Esophagus muscularis mucosa (tissue), 4 donors: ENCODE results near the gene NIN. TPM values are rescaled to one million over a fixed set of nuclear protein-coding genes. Genes with fewer than 3 reads are reported as not detected.

Source experiments
- DNase-seq: peaks from one replicate; pipeline ENCODE4 v3.0.0-alpha.2; 2017; ENCODE audit errors: extremely low spot score
- H3K27ac ChIP-seq, 4 donors: fragments of 200-600 bp; sonication (generic); replicated peaks in 1 of 4; 1 replicate in 3 of 4; 2 replicates in 1 of 4; pipeline ENCODE4 v1.5.1; 2016 to 2019; ENCODE audit warnings: mild to moderate bottlenecking in 1 of 4
- H3K27me3 ChIP-seq, 4 donors: fragments of 200-600 bp; sonication (generic); one replicate each; pipeline versions ENCODE4 v1.5.1 to v1.6.0; 2016 to 2019
- H3K36me3 ChIP-seq, 4 donors: fragments of 200-600 bp; sonication (generic); one replicate each; pipeline ENCODE4 v1.5.1; 2016 to 2019
- H3K4me1 ChIP-seq, 4 donors: fragments of 200-600 bp; sonication (generic); one replicate each; pipeline ENCODE4 v1.5.1; 2016 to 2019
- H3K4me3 ChIP-seq, 4 donors: fragments of 200-600 bp; sonication (generic); 1 replicate in 2 of 4; 2 replicates in 2 of 4; pipeline ENCODE4 v1.5.1; 2016 to 2019; ENCODE audit warnings: mild to moderate bottlenecking in 4 of 4, moderate library complexity in 1 of 4
- H3K9me3 ChIP-seq, 4 donors: fragments of 200-600 bp; sonication (generic); 1 replicate in 3 of 4; 2 replicates in 1 of 4; pipeline ENCODE4 v1.5.1; 2016 to 2019
- EP300 ChIP-seq: sonication (generic); formaldehyde crosslinking; IDR thresholded peaks from one replicate; pipeline ENCODE4 v1.6.1; 2017; ENCODE audit warnings: antibody characterized with exemption
- POLR2A ChIP-seq: fragments of 450-650 bp; IDR thresholded peaks from one replicate; pipeline ENCODE4 v1.6.1; 2017; ENCODE audit warnings: antibody characterized with exemption, moderate library complexity, mild to moderate bottlenecking, low read depth
- POLR2AphosphoS5 ChIP-seq, 2 donors: sonication (generic); formaldehyde crosslinking; IDR thresholded peaks; one replicate each; pipeline ENCODE4 v1.6.1; 2017; ENCODE audit warnings: antibody characterized with exemption in 2 of 2
- WGBS: methylation state at CpG from one replicate; pipeline ENCODE4 v1.1.5; 2018; 5-methylcytosine and 5-hydroxymethylcytosine counted together
- intact Hi-C: fragments of 100-400 bp; cut with DNase I; formaldehyde crosslinking; loops from one replicate; pipeline ENCODE4 v1.15.1; 2023
- total RNA-seq, 4 donors: library from RNA; depleted of rRNA; stranded (reverse); fragments of >200 nt; gene quantifications; one replicate each; pipeline versions ENCODE4 v1.1.0 to v1.2.1, GENCODE V29; 2016
- TF ChIP-seq, protein P1 (sequence below), 3 experiments: fragments of 200-600 bp in 2 of 3; fragments of 450-650 bp in 1 of 3; sonication (generic) in 2 of 3; IDR thresholded peaks; one replicate each; pipeline ENCODE4 v1.5.1; 2017 to 2019; ENCODE audit warnings: antibody characterized with exemption in 3 of 3, mild to moderate bottlenecking in 2 of 3, moderate library complexity in 1 of 3

The NIN gene
- total RNA-seq, 4 donors from 2014 or later, result 26.2 to 38.8 (median 34.1) TPM

- TF ChIP-seq POLR2A, result no peak
- TF ChIP-seq POLR2AphosphoS5 (IDR thresholded peaks at IDR 0.05), result no peak
- no peak for TF ChIP-seq EP300
- TF ChIP-seq, protein P1, sequence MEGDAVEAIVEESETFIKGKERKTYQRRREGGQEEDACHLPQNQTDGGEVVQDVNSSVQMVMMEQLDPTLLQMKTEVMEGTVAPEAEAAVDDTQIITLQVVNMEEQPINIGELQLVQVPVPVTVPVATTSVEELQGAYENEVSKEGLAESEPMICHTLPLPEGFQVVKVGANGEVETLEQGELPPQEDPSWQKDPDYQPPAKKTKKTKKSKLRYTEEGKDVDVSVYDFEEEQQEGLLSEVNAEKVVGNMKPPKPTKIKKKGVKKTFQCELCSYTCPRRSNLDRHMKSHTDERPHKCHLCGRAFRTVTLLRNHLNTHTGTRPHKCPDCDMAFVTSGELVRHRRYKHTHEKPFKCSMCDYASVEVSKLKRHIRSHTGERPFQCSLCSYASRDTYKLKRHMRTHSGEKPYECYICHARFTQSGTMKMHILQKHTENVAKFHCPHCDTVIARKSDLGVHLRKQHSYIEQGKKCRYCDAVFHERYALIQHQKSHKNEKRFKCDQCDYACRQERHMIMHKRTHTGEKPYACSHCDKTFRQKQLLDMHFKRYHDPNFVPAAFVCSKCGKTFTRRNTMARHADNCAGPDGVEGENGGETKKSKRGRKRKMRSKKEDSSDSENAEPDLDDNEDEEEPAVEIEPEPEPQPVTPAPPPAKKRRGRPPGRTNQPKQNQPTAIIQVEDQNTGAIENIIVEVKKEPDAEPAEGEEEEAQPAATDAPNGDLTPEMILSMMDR (IDR thresholded peaks at IDR 0.05), result no peak
- peaks cover 0 to 4% (median 0%) of the 10 kb centered on the region in 4 donors for H3K4me1 ChIP-seq
- no peak overlapping the region for H3K4me3 ChIP-seq
- no peak for DNase-seq
- peaks cover 20 to 99% (median 62%) of the 10 kb centered on the region in 4 donors for H3K36me3 ChIP-seq
- no peaks in the 10 kb centered on the region for H3K9me3 ChIP-seq
- intact Hi-C loops, result no loop called here
- H3K27me3 ChIP-seq, result no peaks in the 10 kb centered on the region
- 80% methylated on average over 5 of the region's 5 CpGs for WGBS
- H3K27ac ChIP-seq, result no peak overlapping the region
Measured at GRCh38 chr14:50725761-50726160, 105.2 kb downstream of the NIN start.

DNA sequence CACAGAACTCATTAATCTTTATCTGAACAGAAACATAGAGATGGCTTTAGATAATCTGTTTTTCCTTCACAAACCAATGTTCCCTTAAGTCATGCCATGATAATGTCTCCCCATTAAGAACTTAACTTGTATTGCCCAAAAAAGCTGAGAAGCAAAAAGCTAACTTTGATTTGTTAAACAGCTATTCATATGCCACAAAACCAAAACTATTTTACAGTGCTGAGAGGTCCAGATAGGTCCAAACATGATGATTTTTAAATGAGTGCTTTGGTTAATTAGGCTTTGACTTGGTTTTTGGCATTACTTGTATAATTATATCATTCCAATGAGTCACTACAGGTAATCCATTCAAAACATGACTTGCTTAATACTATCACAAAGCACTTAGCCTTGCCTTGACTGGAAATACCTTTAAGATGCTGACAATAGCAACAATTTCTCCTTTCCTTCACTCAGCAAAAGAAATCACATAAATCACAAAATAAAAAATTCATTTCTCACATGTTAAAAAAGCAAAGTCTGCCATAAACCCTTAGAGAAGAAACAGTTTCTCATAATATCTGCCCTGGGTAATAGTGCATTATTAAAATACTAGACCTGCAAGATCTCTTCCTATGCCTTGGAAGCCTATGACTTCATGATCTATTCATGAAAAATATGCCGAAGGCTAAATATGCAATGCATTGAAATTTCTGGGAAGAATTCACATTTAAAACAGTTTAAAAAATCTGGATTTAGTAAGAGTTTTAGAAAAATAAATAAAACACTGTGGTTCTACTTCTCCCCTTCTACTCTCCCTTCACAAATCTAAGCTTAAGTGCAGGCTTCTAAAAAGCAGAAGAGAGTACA, 110.8 kb downstream of the NIN start:
- Histone ChIP-seq H3K36me3 (peaks cover 5 to 45% (median 24%) of the 10 kb centered on the region in 4 donors), H3K27me3 (no peaks in the 10 kb centered on the region), H3K4me3 (no peak overlapping the region), H3K27ac (no peak overlapping the region), H3K9me3 (no peaks in the 10 kb centered on the region), H3K4me1 (no peaks in the 10 kb centered on the region)
- DNase-seq, result no peak
- TF ChIP-seq POLR2AphosphoS5 (IDR thresholded peaks at IDR 0.05), result no peak
- TF ChIP-seq, protein P1 (IDR thresholded peaks at IDR 0.05), result no peak
- TF ChIP-seq POLR2A, result no peak
- no peak for TF ChIP-seq EP300
- 89% methylated on average over 1 of the region's 1 CpG for WGBS
- intact Hi-C loops, result no loop called here

GRCh38 chr14:50718949-50719348, 112.0 kb downstream of the NIN start:
- 75% methylated on average over 1 of the region's 1 CpG for WGBS
- H3K9me3 ChIP-seq, result no peaks in the 10 kb centered on the region
- H3K27ac ChIP-seq, result no peak overlapping the region
- H3K4me1 ChIP-seq, result no peaks in the 10 kb centered on the region
- no peaks in the 10 kb centered on the region for H3K27me3 ChIP-seq
- intact Hi-C loops, result no loop called here
- DNase-seq, result no peak
- peaks cover 0 to 33% (median 13%) of the 10 kb centered on the region in 4 donors for H3K36me3 ChIP-seq
- no peak overlapping the region for H3K4me3 ChIP-seq
- TF ChIP-seq POLR2A, result no peak
- TF ChIP-seq EP300, result no peak
- TF ChIP-seq, protein P1 (IDR thresholded peaks at IDR 0.05), result no peak

- no peaks in the 10 kb centered on the region for H3K4me1 ChIP-seq
- no peak overlapping the region for H3K4me3 ChIP-seq
- intact Hi-C loops, result no loop called here
- no peaks in the 10 kb centered on the region for H3K27me3 ChIP-seq
- TF ChIP-seq EP300 (no peak), POLR2A (no peak), POLR2AphosphoS5 (IDR thresholded peaks at IDR 0.05) (no peak)
- TF ChIP-seq, protein P1 (IDR thresholded peaks at IDR 0.05), result no peak
- H3K27ac ChIP-seq, result no peak overlapping the region
- no peak for DNase-seq
- no peaks in the 10 kb centered on the region for H3K9me3 ChIP-seq
- WGBS, result 78% methylated on average over 7 of the region's 7 CpGs
- H3K36me3 ChIP-seq, result peaks cover 0 to 23% (median 6%) of the 10 kb centered on the region in 4 donors
Measured at GRCh38 chr14:50717811-50718210, 113.2 kb downstream of the NIN start.
